ENCODE measurements around the gene CCDC142. TPM values are rescaled to one million over a fixed set of nuclear protein-coding genes. Genes with fewer than 3 reads are reported as not detected.
A peak's percentile ranks its signal among the peaks of the same experiment; 100 is the strongest.
"Not testable (repeated sequence)": the region's sequence is repeated elsewhere in the genome, so short reads cannot be mapped to it uniquely, and the experiment has no call there.

Gene CCDC142
- total RNA-seq, 1 experiment from 2014 or later, result 20.4 TPM

DNA sequence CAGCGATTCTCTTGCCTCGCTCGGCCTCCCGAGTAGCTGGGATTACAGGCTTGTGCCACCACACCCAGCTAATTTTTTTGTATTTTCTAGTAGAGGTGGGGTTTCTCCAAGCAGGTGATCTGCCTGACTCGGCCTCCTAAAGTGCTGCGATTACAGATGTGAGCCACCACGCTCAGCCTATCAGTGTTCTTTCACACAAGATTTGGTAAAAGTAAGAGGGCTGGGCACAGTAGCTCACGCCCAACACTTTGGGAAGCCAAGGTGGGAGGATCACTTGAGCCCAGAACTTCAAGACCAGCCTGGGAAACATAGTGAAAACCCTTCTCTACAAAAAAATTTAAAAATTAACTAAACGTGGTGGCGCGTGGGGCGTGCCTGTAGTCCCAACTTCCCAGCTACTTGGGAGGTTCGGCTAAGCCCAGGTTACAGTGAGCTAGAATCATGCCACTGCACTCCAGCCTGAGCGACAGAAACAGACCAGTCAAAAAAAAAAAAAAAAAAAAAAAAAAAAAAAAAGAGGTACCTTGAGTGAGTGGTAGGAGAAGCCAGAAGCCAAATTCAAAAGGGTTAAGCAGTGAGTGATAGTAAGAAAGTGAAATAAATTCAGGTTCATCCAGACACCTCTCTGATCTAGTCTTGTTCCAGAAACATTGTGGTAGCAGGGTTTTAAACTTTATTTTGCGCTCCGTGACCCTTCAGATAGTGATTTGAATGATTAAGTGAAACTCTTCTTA is 11.3 kb downstream of the CCDC142 start:
- intact Hi-C loops (cut with micrococcal nuclease; ENCODE audit: unreplicated experiment), result no loop called here
- TF ChIP-seq, protein P1, sequence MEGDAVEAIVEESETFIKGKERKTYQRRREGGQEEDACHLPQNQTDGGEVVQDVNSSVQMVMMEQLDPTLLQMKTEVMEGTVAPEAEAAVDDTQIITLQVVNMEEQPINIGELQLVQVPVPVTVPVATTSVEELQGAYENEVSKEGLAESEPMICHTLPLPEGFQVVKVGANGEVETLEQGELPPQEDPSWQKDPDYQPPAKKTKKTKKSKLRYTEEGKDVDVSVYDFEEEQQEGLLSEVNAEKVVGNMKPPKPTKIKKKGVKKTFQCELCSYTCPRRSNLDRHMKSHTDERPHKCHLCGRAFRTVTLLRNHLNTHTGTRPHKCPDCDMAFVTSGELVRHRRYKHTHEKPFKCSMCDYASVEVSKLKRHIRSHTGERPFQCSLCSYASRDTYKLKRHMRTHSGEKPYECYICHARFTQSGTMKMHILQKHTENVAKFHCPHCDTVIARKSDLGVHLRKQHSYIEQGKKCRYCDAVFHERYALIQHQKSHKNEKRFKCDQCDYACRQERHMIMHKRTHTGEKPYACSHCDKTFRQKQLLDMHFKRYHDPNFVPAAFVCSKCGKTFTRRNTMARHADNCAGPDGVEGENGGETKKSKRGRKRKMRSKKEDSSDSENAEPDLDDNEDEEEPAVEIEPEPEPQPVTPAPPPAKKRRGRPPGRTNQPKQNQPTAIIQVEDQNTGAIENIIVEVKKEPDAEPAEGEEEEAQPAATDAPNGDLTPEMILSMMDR (conservative IDR thresholded peaks at IDR 0.05; ENCODE audit: low read depth, low read length), result no peak
- peak overlapping the region; percentile 88 for H3K27ac ChIP-seq (ENCODE audit: low read depth, low read length, poor library complexity, severe bottlenecking)

DNA sequence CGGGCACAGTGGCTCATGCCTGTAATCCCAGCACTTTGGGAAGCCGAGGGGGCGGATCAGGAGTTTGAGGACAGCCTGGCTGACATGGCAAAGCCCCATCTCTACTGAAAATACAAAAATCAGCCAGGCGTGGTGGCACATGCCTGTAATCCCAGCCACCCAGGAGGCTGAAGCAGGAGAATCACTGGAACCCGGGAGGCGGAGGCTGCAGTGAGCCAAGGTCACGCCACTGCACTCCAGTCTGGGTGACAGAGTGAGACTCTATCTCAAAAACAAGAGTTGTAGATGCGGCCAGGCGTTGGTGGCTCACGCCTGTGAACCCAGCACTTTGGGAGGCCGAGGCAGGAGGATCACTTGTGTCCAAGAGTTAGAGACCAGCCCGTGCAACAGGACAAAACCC is 12.1 kb downstream of the CCDC142 start:
- not testable (repeated sequence) for H3K4me3 ChIP-seq (ENCODE audit: low read depth, low read length, poor library complexity, severe bottlenecking); BruUV-seq (replicated peaks)
- POLR2A ChIA-PET (ENCODE audit: low non-redundant PET), result interaction anchor here (0.7 kb wide), 1 partner anchor 89 kb away, joined by 26 read pairs; no protein-coding TSS in a partner anchor

More for the DNA sequence above, 11.3 kb downstream of the CCDC142 start:
- H3K27me3 ChIP-seq (replicated peaks; ENCODE audit: insufficient read depth, low read depth, low read length, poor library complexity), result no peaks in the 10 kb centered on the region
- no TSS peak for BruUV-seq (replicated peaks)
- H3K4me3 ChIP-seq (ENCODE audit: low read depth, low read length, poor library complexity, severe bottlenecking), result peak overlapping the region; percentile 59
- H3K36me3 ChIP-seq (ENCODE audit: insufficient read depth, low read length, poor library complexity, severe bottlenecking), result peaks cover 11% of the 10 kb centered on the region
- H3K9me3 ChIP-seq (ENCODE audit: low read depth, low read length, poor library complexity, severe bottlenecking), result no peaks in the 10 kb centered on the region
- H3K4me1 ChIP-seq (ENCODE audit: insufficient read depth, low read length, poor library complexity, severe bottlenecking), result peaks cover 7% of the 10 kb centered on the region
- DNase-seq (ENCODE audit: low spot score), result no peak
- ChIA-PET CTCF (no interaction called here), POLR2A (ENCODE audit: low non-redundant PET) (interaction anchor here (0.7 kb wide), 1 partner anchor 88 kb away, joined by 26 read pairs; no protein-coding TSS in a partner anchor)

DNA sequence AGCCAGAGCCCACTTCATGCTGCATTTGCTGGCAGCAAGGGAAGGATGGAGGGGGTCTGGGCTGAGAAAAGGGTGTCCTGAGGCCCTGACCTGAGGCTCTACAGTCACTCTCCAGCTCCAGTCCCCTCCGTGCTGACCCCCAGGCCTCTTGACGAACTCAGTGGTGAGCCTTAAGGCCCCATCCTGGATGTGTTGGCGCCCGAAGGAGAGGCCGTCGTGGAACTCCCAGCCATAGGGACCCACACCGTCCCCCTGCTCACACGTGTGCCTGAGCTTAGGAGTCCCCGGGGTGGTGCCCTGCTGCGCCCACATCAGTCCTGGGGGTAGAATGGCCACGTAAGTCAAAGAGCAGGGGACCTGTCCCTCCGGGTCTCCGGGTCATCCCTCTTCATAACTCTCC is 18.4 kb downstream of the CCDC142 start:
- no TSS peak for BruUV-seq (replicated peaks)
- H3K27me3 ChIP-seq (replicated peaks; ENCODE audit: insufficient read depth, low read depth, low read length, poor library complexity), result no peaks in the 10 kb centered on the region
- CTCF ChIA-PET, result no interaction called here
- H3K27ac ChIP-seq (ENCODE audit: low read depth, low read length, poor library complexity, severe bottlenecking), result peak overlapping the region; percentile 75
- H3K4me1 ChIP-seq (ENCODE audit: insufficient read depth, low read length, poor library complexity, severe bottlenecking), result peaks cover 5% of the 10 kb centered on the region
- TF ChIP-seq, protein P1 (conservative IDR thresholded peaks at IDR 0.05; ENCODE audit: low read depth, low read length), result no peak
- TF ChIP-seq EZH2 (IDR thresholded peaks at IDR 0.05; ENCODE audit: borderline replicate concordance, low read depth, low read length, poor library complexity, severe bottlenecking), result no peak
- POLR2A ChIA-PET (ENCODE audit: low non-redundant PET), result no interaction called here
- peaks cover 18% of the 10 kb centered on the region for H3K36me3 ChIP-seq (ENCODE audit: insufficient read depth, low read length, poor library complexity, severe bottlenecking)
- no peak for DNase-seq (ENCODE audit: low spot score)
- no peaks in the 10 kb centered on the region for H3K9me3 ChIP-seq (ENCODE audit: low read depth, low read length, poor library complexity, severe bottlenecking)
- H3K4me3 ChIP-seq (ENCODE audit: low read depth, low read length, poor library complexity, severe bottlenecking), result peak overlapping the region; percentile 72
- intact Hi-C loops (cut with micrococcal nuclease; ENCODE audit: unreplicated experiment), result no loop called here

More for the DNA sequence above, 12.1 kb downstream of the CCDC142 start:
- CTCF ChIA-PET; H3K27ac ChIP-seq (ENCODE audit: low read depth, low read length, poor library complexity, severe bottlenecking); H3K4me1 ChIP-seq (ENCODE audit: insufficient read depth, low read length, poor library complexity, severe bottlenecking); intact Hi-C loops (cut with micrococcal nuclease; ENCODE audit: unreplicated experiment); H3K9me3 ChIP-seq (ENCODE audit: low read depth, low read length, poor library complexity, severe bottlenecking); H3K27me3 ChIP-seq (replicated peaks; ENCODE audit: insufficient read depth, low read depth, low read length, poor library complexity); DNase-seq (ENCODE audit: low spot score): not testable (repeated sequence)
- peaks cover 11% of the 10 kb centered on the region for H3K36me3 ChIP-seq (ENCODE audit: insufficient read depth, low read length, poor library complexity, severe bottlenecking)

DNA sequence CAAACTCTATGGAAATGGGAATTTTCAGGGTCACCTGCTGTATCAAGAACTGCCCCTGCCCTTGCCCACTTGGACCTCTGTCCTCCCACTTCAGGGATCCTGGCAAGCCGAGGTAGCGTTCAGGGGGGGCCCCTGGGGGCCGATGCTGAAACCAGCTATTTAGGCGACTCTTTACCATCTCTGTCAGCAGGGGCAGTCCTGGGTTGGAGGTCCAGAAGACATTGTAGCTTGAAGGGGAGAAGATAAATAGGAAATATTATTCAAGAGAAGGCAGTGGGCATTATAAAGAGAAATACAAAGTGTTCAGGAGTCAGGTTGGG is 20.1 kb downstream of the CCDC142 start:
- H3K4me3 ChIP-seq (ENCODE audit: low read depth, low read length, poor library complexity, severe bottlenecking), result no peak overlapping the region
- H3K27me3 ChIP-seq (replicated peaks; ENCODE audit: insufficient read depth, low read depth, low read length, poor library complexity), result no peaks in the 10 kb centered on the region
- no peaks in the 10 kb centered on the region for H3K9me3 ChIP-seq (ENCODE audit: low read depth, low read length, poor library complexity, severe bottlenecking)
- CTCF ChIA-PET, result no interaction called here
- POLR2A ChIA-PET (ENCODE audit: low non-redundant PET), result no interaction called here
- intact Hi-C loops (cut with micrococcal nuclease; ENCODE audit: unreplicated experiment), result no loop called here
- DNase-seq (ENCODE audit: low spot score), result no peak
- no TSS peak for BruUV-seq (replicated peaks)
- H3K36me3 ChIP-seq (ENCODE audit: insufficient read depth, low read length, poor library complexity, severe bottlenecking), result peaks cover 18% of the 10 kb centered on the region
- no peak overlapping the region for H3K27ac ChIP-seq (ENCODE audit: low read depth, low read length, poor library complexity, severe bottlenecking)
- TF ChIP-seq EZH2 (IDR thresholded peaks at IDR 0.05; ENCODE audit: borderline replicate concordance, low read depth, low read length, poor library complexity, severe bottlenecking), result no peak
- TF ChIP-seq, protein P1 (conservative IDR thresholded peaks at IDR 0.05; ENCODE audit: low read depth, low read length), result no peak
- H3K4me1 ChIP-seq (ENCODE audit: insufficient read depth, low read length, poor library complexity, severe bottlenecking), result peaks cover 5% of the 10 kb centered on the region
